ENCODE data around the gene GSTM1. TPM values are rescaled to one million over a fixed set of nuclear protein-coding genes. Genes with fewer than 3 reads are reported as not detected.

Gene GSTM1
- total and polyA plus RNA-seq, 10 of the 15 experiments (the other 5 are each of a cell fraction or from before 2014, with no cell fraction given), result 16.0 to 75.6 (median 46.4) TPM

GRCh38 chr1:109725510-109725909 lies 37.9 kb downstream of the GSTM1 start:
- Histone ChIP-seq H3K79me2 (ENCODE audit: control insufficient read depth, insufficient read depth, low read length) (no peaks in the 10 kb centered on the region), H3K27me3 (replicated peaks in 1 of 2; ENCODE audit: control insufficient read depth in 2 of 2, insufficient read depth in 2 of 2, low read length in 1 of 2) (no peaks in the 10 kb centered on the region; a peak in 1 of 4 replicates), H3K27ac (ENCODE audit: control insufficient read depth, insufficient read depth) (no peak overlapping the region), H2AFZ (ENCODE audit: control insufficient read depth, low read depth, low read length) (no peak overlapping the region), H3K9ac (ENCODE audit: control insufficient read depth, insufficient read depth, low read length) (no peak overlapping the region), H3K4me1 (ENCODE audit: control insufficient read depth, insufficient read depth, low read length) (no peaks in the 10 kb centered on the region), H3K4me3 (no peak overlapping the region), H3K4me2 (ENCODE audit: control insufficient read depth, insufficient read depth) (no peak overlapping the region), H4K20me1 (ENCODE audit: control insufficient read depth, insufficient read depth) (no peaks in the 10 kb centered on the region), H3K36me3 (ENCODE audit: control insufficient read depth in 2 of 2, insufficient read depth in 2 of 2, low read length in 1 of 2) (no peaks in the 10 kb centered on the region), H3K9me3 (replicated peaks; ENCODE audit: control insufficient read depth, insufficient read depth, low read length) (no peaks in the 10 kb centered on the region)
- BruUV-seq (replicated peaks), result no TSS peak
- WGBS (ENCODE audit: insufficient coverage, insufficient replicate concordance, low lambda C conversion rate, missing lambda C conversion rate), result 60% methylated on average over 4 of the region's 4 CpGs
- in situ Hi-C loops (cut with MboI) (no loop called here), intact Hi-C loops (cut with micrococcal nuclease; ENCODE audit: unreplicated experiment) (no loop called here)
- FAIRE-seq (no peak), ATAC-seq (no peak), DNase-seq (ENCODE audit: low read depth, low spot score) (no peak)
- RAD21 ChIA-PET (ENCODE audit: unreplicated experiment), result no interaction called here
- POLR2A ChIA-PET, result no interaction called here
- SMC1A ChIA-PET (ENCODE audit: uncharacterized antibody, unreplicated experiment), result no interaction called here
- CTCF ChIA-PET, result no interaction called here
- TF ChIP-seq SIX5 (IDR thresholded peaks at IDR 0.05; ENCODE audit: low read depth, low read length, severe bottlenecking), result no peak

GRCh38 chr1:109726007-109726406 lies 38.4 kb downstream of the GSTM1 start:
- Histone ChIP-seq H3K4me2 (ENCODE audit: control insufficient read depth, insufficient read depth) (no peak overlapping the region), H3K9me3 (replicated peaks; ENCODE audit: control insufficient read depth, insufficient read depth, low read length) (no peaks in the 10 kb centered on the region), H3K4me1 (ENCODE audit: control insufficient read depth, insufficient read depth, low read length) (no peaks in the 10 kb centered on the region), H3K27ac (ENCODE audit: control insufficient read depth, insufficient read depth) (no peak overlapping the region), H2AFZ (ENCODE audit: control insufficient read depth, low read depth, low read length) (no peak overlapping the region), H3K9ac (ENCODE audit: control insufficient read depth, insufficient read depth, low read length) (no peak overlapping the region), H4K20me1 (ENCODE audit: control insufficient read depth, insufficient read depth) (no peaks in the 10 kb centered on the region), H3K27me3 (replicated peaks in 1 of 2; ENCODE audit: control insufficient read depth in 2 of 2, insufficient read depth in 2 of 2, low read length in 1 of 2) (no peaks in the 10 kb centered on the region; a peak in 1 of 4 replicates), H3K79me2 (ENCODE audit: control insufficient read depth, insufficient read depth, low read length) (no peaks in the 10 kb centered on the region), H3K4me3 (no peak overlapping the region), H3K36me3 (ENCODE audit: control insufficient read depth in 2 of 2, insufficient read depth in 2 of 2, low read length in 1 of 2) (no peaks in the 10 kb centered on the region)
- ATAC-seq (no peak), DNase-seq (ENCODE audit: low read depth, low spot score) (no peak), FAIRE-seq (no peak)
- in situ Hi-C loops (cut with MboI) (no loop called here), intact Hi-C loops (cut with micrococcal nuclease; ENCODE audit: unreplicated experiment) (no loop called here)
- POLR2A ChIA-PET, result no interaction called here
- TF ChIP-seq PKNOX1 (IDR thresholded peaks at IDR 0.05), result no peak
- no peak for TF ChIP-seq RELB (IDR thresholded peaks at IDR 0.05; ENCODE audit: low read depth)
- TF ChIP-seq TARDBP (IDR thresholded peaks at IDR 0.05; ENCODE audit: borderline replicate concordance), result no peak
- TF ChIP-seq CBFB (IDR thresholded peaks at IDR 0.05; ENCODE audit: low read depth), result no peak
- TF ChIP-seq BCLAF1 (IDR thresholded peaks at IDR 0.05), result no peak
- no peak for TF ChIP-seq PAX8 (IDR thresholded peaks at IDR 0.05)
- TF ChIP-seq ZNF592 (IDR thresholded peaks at IDR 0.05), result no peak
- CTCF ChIA-PET, result no interaction called here
- SMC1A ChIA-PET (ENCODE audit: uncharacterized antibody, unreplicated experiment), result no interaction called here
- 0% methylated on average over 1 of the region's 1 CpG for WGBS (ENCODE audit: insufficient coverage, insufficient replicate concordance, low lambda C conversion rate, missing lambda C conversion rate)
- RAD21 ChIA-PET (ENCODE audit: unreplicated experiment), result no interaction called here
- no TSS peak for BruUV-seq (replicated peaks)

Measured in GM12878 (cell line).